Neural progenitor cell (in vitro differentiated cells): ENCODE measurements around the gene AMFR.

Experiments used
- CTCF ChIP-seq: fragments of 200-600 bp; sonication (generic); IDR thresholded peaks from 2 replicates; pipeline ENCODE4 v1.5.1; 2017; ENCODE audit warnings: antibody characterized with exemption, mild to moderate bottlenecking
- EZH2 ChIP-seq: fragments of 200-600 bp; sonication (generic); IDR thresholded peaks from 2 replicates; pipeline ENCODE4 v1.6.1; 2017; ENCODE audit warnings: antibody characterized with exemption, mild to moderate bottlenecking, moderate library complexity

- TF ChIP-seq CTCF (no peak), EZH2 (no peak)
Measured at GRCh38 chr16:56460101-56460500, 34.8 kb upstream of the AMFR start.
